HUES64 (cell line): Measurements from ENCODE around the gene VSIG10.
"Not testable (repeated sequence)": the region's sequence is repeated elsewhere in the genome, so short reads cannot be mapped to it uniquely, and the experiment has no call there.

Experiments used
- H3K27ac ChIP-seq: 2 replicates; pipeline ENCODE4 v1.7.0; 2013; ENCODE audit warnings: low read depth, low read length, inconsistent platforms
- H3K27me3 ChIP-seq: 2 replicates; pipeline ENCODE4 v1.6.1; 2013; ENCODE audit warnings: mild to moderate bottlenecking, low read length; ENCODE audit not compliant: insufficient read depth
- H3K36me3 ChIP-seq: 2 replicates; pipeline ENCODE4 v1.6.1; 2013; ENCODE audit warnings: mild to moderate bottlenecking, low read length; ENCODE audit not compliant: insufficient read depth
- H3K4me1 ChIP-seq: 2 replicates; pipeline ENCODE4 v1.6.1; 2013; ENCODE audit warnings: mild to moderate bottlenecking, low read length, moderate library complexity; ENCODE audit not compliant: insufficient read depth
- H3K4me3 ChIP-seq: 2 replicates; pipeline ENCODE4 v1.5.1; 2013; ENCODE audit warnings: mild to moderate bottlenecking, low read length, moderate library complexity
- H3K9ac ChIP-seq: 2 replicates; pipeline ENCODE4 v1.6.1; 2013; ENCODE audit warnings: mild to moderate bottlenecking, low read depth, low read length
- H3K9me3 ChIP-seq: 2 replicates; pipeline ENCODE4 v1.6.1; 2013; ENCODE audit warnings: low read depth, low read length; ENCODE audit not compliant: insufficient read depth
- WGBS: fragments of 150-250, 120-280 bp; methylation state at CpG from one replicate; pipeline ENCODE4 v1.1.7; 2013; ENCODE audit warnings: missing lambda C conversion rate; 5-methylcytosine and 5-hydroxymethylcytosine counted together

Gene VSIG10

DNA sequence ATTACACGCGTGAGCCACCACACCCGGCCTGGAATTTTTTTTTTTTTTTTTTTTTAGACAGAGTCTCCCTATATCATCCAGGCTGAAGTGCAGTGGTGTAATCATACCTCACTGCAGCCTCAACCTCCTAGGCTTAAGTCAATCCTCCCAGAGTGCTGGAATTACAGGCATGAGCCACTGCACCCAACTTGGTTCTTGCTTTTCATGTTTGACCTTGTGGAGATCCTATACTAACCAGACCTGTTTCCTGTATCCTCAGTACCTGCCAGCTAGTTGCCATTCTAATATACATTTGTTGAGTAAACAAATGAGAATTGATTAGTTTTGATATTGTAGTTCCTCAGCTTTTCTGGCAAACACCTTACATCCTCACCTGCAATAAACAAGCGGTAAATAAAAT, 3.2 kb upstream of the VSIG10 start:
- WGBS: 87% methylated on average over 4 of the region's 4 CpGs
- no peak overlapping the region for H3K4me3 ChIP-seq
- H3K4me1 ChIP-seq: peaks cover 6% of the 10 kb centered on the region; the same call in 1 of the 2 replicates
- no peaks in the 10 kb centered on the region for H3K36me3 ChIP-seq
- H3K27ac ChIP-seq: peak overlapping the region; percentile 46; the same call in 1 of the 2 replicates
- no peaks in the 10 kb centered on the region for H3K27me3 ChIP-seq
- H3K9me3 ChIP-seq: no peaks in the 10 kb centered on the region
- no peak overlapping the region for H3K9ac ChIP-seq

DNA sequence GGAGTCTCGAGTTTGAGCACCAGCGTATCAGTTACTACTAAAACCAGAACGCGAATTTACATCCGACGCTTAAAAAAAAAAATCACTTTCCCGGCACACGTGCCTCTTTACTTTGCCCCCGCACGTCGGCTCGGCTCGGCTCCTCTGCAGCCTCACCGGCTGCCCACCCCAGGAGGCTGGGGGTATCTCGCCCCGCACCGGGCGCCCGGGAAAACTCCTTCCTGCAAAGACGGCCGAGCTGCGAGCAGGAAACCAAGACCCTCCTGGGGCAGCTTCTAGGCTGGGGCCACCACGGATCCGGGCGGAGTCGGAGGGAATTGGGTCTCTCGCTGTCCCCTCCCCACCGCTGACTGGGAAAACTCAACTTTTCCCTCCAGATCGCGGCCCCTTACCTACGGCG, 610 bp downstream of the VSIG10 start:
- H3K9me3 ChIP-seq: no peaks in the 10 kb centered on the region
- H3K27ac ChIP-seq: peak overlapping the region; percentile 85
- no peaks in the 10 kb centered on the region for H3K27me3 ChIP-seq
- H3K36me3 ChIP-seq: peaks cover 8% of the 10 kb centered on the region
- H3K4me1 ChIP-seq: peaks cover 12% of the 10 kb centered on the region; the same call in 1 of the 2 replicates
- peak overlapping the region; percentile 80 for H3K9ac ChIP-seq
- peak overlapping the region; percentile 75 for H3K4me3 ChIP-seq
- WGBS: under 1% methylated on average over 32 of the region's 32 CpGs

DNA sequence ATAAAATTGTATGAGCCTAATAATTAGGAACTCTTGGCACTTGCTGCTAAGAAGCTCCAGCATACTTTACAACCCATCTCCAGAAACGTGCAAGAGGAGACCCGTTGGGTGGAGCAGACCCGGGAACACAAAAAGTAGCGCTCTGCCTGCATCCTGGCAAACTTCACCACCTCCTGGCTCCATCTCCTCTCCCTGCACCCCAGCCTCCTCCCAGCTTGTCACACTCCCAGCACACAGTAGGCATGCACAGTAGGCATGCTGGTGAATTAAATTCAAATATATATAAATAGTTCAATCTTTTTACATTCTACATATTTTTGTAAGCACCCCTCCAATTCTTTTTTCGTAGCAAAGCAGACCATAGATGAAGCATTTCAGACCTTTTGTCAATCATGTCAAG, 1.2 kb downstream of the VSIG10 start:
- H3K27me3 ChIP-seq: no peaks in the 10 kb centered on the region
- H3K4me3 ChIP-seq: peak overlapping the region; percentile 75
- H3K4me1 ChIP-seq: peaks cover 12% of the 10 kb centered on the region; the same call in 1 of the 2 replicates
- H3K36me3 ChIP-seq: peaks cover 8% of the 10 kb centered on the region
- 15% methylated on average over 4 of the region's 5 CpGs for WGBS
- H3K9me3 ChIP-seq: no peaks in the 10 kb centered on the region
- H3K27ac ChIP-seq: no peak overlapping the region
- peak overlapping the region; percentile 80 for H3K9ac ChIP-seq

DNA sequence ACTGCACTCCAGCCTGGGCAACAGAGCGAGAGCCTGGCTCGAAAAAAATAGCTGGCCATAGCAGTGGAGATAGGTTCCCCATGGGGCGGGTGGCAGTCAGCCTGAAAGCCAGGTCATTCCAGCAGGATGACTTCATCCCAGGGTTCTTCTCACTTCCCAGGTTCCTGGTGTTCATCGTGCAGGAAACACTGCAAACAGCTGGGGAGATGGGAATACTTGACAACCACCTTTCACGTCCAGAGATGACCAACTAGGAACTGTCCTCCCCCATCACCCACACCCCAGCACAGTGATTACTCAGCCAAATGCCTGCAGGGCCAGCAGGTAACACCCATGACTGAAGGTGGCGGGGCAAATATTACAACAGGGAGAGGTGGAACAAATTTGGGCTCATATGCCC, 1.7 kb downstream of the VSIG10 start:
- Histone ChIP-seq H3K27ac (no peak overlapping the region), H3K27me3 (no peaks in the 10 kb centered on the region), H3K36me3 (peaks cover 8% of the 10 kb centered on the region), H3K9me3 (no peaks in the 10 kb centered on the region), H3K4me3 (peak overlapping the region; percentile 75), H3K9ac (peak overlapping the region; percentile 80; the same call in 1 of the 2 replicates), H3K4me1 (peaks cover 12% of the 10 kb centered on the region; the same call in 1 of the 2 replicates)
- 71% methylated on average over 6 of the region's 6 CpGs for WGBS

DNA sequence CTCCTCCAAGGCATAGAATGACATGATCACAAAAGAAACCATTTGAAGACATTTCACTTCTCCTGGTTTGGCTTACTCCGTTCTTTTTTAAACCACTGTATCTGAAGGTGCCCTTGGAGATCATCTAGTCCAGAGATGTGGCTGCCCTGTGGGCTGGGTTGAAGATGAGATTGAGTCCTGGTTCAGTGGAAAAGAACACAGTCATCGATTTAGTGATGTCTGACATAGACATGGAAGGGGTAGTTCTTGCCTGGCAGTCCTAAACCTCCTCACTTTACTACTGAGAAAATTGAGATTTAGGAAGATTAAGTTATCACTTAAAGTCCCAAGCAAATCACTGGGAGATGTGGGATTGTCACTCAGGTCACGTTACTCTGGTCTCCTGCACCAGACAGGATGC, 2.8 kb downstream of the VSIG10 start:
- H3K9ac ChIP-seq: no peak overlapping the region
- WGBS: 100% methylated on average over 2 of the region's 3 CpGs
- H3K4me1 ChIP-seq: peaks cover 12% of the 10 kb centered on the region; the same call in 1 of the 2 replicates
- peaks cover 8% of the 10 kb centered on the region for H3K36me3 ChIP-seq
- no peaks in the 10 kb centered on the region for H3K9me3 ChIP-seq
- no peak overlapping the region for H3K27ac ChIP-seq
- H3K27me3 ChIP-seq: no peaks in the 10 kb centered on the region
- H3K4me3 ChIP-seq: no peak overlapping the region

DNA sequence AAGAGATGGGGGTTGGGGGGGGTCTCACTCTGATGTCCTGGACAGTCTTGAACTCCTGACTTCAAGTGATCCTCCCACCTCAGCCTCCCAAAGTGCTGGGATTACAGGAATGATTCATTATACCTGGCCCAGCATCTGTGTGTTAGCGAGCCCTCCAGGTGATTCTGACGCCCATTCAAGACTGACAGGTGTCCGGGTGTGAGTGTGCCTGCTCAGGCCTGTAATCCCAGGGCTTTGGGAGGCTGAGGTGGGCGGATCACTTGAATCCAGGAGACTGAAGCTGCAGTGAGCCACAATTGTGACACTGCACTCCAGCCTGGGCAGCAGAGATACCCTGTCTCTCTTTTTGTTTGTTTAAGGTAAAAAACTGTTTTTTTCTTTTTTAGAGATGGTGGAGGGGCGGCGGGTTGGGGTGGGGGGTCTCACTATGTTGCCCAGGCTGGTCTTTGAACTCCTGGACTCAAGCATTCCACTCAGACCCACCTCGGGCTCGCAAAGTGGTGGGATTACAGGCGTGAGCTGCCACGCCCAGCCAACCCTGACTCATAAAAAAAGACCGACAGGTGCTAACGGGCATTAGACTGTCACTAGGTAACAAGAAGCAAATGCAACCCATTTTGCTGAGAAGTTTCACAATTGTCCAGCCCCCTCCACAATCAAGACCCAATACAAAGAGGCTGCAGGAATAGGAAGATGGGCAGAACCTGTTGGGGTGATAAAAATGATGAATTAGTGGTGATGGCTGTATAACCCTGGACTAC, 4.7 kb downstream of the VSIG10 start:
- H3K27me3 ChIP-seq: no peaks in the 10 kb centered on the region
- H3K27ac ChIP-seq: no peak overlapping the region
- H3K4me3 ChIP-seq: no peak overlapping the region
- 93% methylated on average over 12 of the region's 12 CpGs for WGBS
- H3K36me3 ChIP-seq: peaks cover 17% of the 10 kb centered on the region
- peaks cover 12% of the 10 kb centered on the region; the same call in 1 of the 2 replicates for H3K4me1 ChIP-seq
- no peaks in the 10 kb centered on the region for H3K9me3 ChIP-seq
- H3K9ac ChIP-seq: no peak overlapping the region

DNA sequence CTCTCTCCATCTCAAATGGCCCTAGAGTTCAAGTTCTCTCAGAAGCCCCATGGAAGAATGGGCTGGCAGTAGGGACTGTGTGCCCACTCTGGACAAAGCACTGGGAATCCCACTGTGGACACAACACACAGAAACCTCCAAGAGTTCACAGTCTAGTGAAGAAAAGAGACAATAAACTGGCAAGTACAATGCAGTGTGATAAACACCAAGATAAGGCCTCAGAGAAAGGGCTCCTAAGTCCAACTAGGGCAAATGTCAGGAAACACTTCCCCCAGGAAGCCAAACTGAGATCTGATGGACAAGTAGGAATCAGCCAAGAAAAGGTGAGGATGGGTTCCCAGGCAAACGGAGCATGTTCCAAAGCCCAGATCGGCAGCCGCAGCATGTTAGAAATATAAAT, 5.4 kb downstream of the VSIG10 start:
- Histone ChIP-seq H3K9ac (no peak overlapping the region), H3K27me3 (no peaks in the 10 kb centered on the region), H3K36me3 (peaks cover 21% of the 10 kb centered on the region), H3K4me1 (peaks cover 12% of the 10 kb centered on the region; the same call in 1 of the 2 replicates), H3K4me3 (no peak overlapping the region), H3K9me3 (no peaks in the 10 kb centered on the region), H3K27ac (no peak overlapping the region)
- 100% methylated on average over 3 of the region's 3 CpGs for WGBS

DNA sequence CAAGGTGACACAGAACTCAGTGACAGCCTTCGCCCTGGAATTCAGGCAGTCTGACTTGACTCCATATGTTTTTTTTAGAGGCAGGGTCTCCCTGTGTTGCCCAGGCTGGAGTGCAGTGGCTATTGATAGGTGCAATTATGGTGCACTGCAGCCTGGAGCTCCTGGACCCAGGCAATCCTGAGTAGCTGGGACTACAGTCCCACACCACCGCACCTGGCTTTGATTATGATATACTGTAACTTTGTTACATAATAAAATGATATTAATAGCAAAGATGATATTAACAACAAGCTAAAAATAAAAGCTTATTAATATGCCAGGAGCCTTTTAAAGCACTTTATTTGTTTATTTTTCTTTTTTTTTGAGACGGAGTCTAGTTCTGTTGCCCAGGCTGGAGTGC, 9.8 kb downstream of the VSIG10 start:
- WGBS: 100% methylated on average over 2 of the region's 3 CpGs
- H3K4me1 ChIP-seq: 0 out of 2 replicates have a peak, but pooled peaks cover 5% of the 10 kb centered on the region
- H3K9me3 ChIP-seq: no peaks in the 10 kb centered on the region
- no peak overlapping the region for H3K9ac ChIP-seq
- no peak overlapping the region for H3K27ac ChIP-seq
- no peaks in the 10 kb centered on the region for H3K27me3 ChIP-seq
- H3K4me3 ChIP-seq: no peak overlapping the region
- H3K36me3 ChIP-seq: peaks cover 48% of the 10 kb centered on the region

DNA sequence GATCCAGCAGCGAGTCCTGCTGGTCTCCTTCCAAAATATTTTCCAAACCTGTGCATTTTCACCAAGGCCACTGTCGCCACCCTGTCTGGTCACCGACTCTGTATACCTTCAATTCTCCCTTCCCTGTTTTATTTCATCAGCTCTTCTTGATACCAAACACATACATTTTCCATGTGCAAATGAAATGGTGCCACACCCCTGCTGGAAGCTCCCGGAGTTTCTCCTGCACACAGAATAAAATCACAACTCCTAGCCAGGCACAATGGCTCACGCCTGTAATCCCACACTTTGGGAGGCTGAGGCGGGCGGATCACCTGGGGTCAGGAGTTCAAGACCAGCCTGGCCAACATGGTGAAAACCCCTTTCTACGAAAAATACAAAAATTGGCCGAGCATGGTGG, 14.0 kb downstream of the VSIG10 start:
- no peak overlapping the region for H3K9ac ChIP-seq
- H3K4me1 ChIP-seq: no peaks in the 10 kb centered on the region
- H3K27me3 ChIP-seq: no peaks in the 10 kb centered on the region
- H3K27ac ChIP-seq: no peak overlapping the region
- no peak overlapping the region for H3K4me3 ChIP-seq
- peaks cover 50% of the 10 kb centered on the region for H3K36me3 ChIP-seq
- 97% methylated on average over 9 of the region's 9 CpGs for WGBS
- H3K9me3 ChIP-seq: no peaks in the 10 kb centered on the region

DNA sequence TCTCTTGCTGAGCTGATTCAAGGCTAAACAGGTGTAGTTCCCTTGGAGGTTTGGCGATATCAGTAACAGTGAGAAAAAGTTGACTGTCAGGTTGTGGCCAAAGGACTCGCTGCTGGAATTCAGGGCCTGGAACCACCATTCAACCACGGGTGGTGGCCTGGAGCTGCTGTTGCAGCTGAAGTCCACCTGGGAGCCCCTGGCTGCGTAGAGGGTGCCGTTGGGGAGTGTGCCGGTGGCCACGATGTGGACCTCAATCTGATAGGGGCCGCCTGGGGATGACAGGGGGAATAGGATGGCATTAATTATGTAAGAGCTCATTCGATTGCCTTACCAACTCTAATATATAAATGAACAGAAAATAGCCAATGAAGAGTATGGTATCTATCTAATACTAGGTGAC, 21.6 kb downstream of the VSIG10 start:
- Histone ChIP-seq H3K9ac (no peak overlapping the region), H3K4me3 (no peak overlapping the region), H3K27me3 (no peaks in the 10 kb centered on the region), H3K27ac (no peak overlapping the region), H3K9me3 (no peaks in the 10 kb centered on the region), H3K36me3 (peaks cover 60% of the 10 kb centered on the region), H3K4me1 (no peaks in the 10 kb centered on the region)
- 96% methylated on average over 7 of the region's 9 CpGs for WGBS

DNA sequence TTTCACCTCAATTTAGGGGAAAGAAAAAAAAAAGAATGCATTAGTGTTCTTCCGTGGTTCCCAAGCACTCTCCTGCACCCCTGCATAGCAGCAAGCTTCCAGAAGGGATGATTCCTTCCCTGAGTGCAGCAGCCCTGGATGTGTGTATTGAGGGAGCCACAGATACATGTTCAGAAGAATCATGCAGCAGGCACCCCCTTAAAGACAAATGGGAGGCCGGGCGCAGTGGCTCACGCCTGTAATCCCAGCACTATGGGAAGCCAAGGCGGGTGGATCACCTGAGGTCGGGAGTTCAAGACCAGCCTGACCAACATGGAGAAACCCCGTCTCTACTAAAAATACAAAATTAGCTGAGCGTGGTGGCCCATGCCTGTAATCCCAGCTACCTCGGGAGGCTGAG, 22.3 kb downstream of the VSIG10 start:
- H3K4me1 ChIP-seq, H3K9me3 ChIP-seq, H3K9ac ChIP-seq, H3K27ac ChIP-seq, H3K4me3 ChIP-seq, H3K27me3 ChIP-seq: not testable (repeated sequence)
- peaks cover 66% of the 10 kb centered on the region for H3K36me3 ChIP-seq
- 93% methylated on average over 9 of the region's 9 CpGs for WGBS
